Kidney (tissue), 14 donors: ENCODE measurements around the gene CTNNA2. TPM values are rescaled to one million over a fixed set of nuclear protein-coding genes. Genes with fewer than 3 reads are reported as not detected.

Experiments
- DNase-seq, 5 donors: peaks; one replicate each; pipeline ENCODE4 v3.0.0-alpha.2; 2013 to 2020
- FAIRE-seq: peaks from 2 replicates; lab custom pipeline; 2012; peaks lifted over from hg19 to GRCh38; lab: Jason Lieb, UNC
- H3K27ac ChIP-seq, 2 donors: one replicate each; pipeline ENCODE4 v1.7.0; 2013; ENCODE audit warnings: low read depth in 2 of 2, low read length in 2 of 2, inconsistent platforms in 1 of 2
- H3K27me3 ChIP-seq: one replicate; pipeline ENCODE4 v1.7.1; 2013; ENCODE audit warnings: low read length, inconsistent platforms; ENCODE audit not compliant: control insufficient read depth, insufficient read depth
- H3K36me3 ChIP-seq, 3 donors: one replicate each; pipeline versions ENCODE4 v1.7.0 to v1.7.1; 2013; ENCODE audit warnings: low read length in 3 of 3, control low read depth in 1 of 3, inconsistent platforms in 1 of 3; ENCODE audit not compliant: insufficient read depth in 3 of 3, control insufficient read depth in 2 of 3
- H3K4me1 ChIP-seq, 3 donors: one replicate each; pipeline versions ENCODE4 v1.7.0 to v1.7.1; 2013; ENCODE audit warnings: low read length in 3 of 3, inconsistent platforms in 1 of 3, low read depth in 1 of 3; ENCODE audit not compliant: control insufficient read depth in 2 of 3, insufficient read depth in 2 of 3
- H3K4me3 ChIP-seq, 3 donors: one replicate each; pipeline versions ENCODE4 v1.7.0 to v1.8.1; 2013; ENCODE audit warnings: low read length in 3 of 3, control low read depth in 1 of 3, inconsistent platforms in 1 of 3
- H3K9ac ChIP-seq, 3 donors: one replicate each; pipeline versions ENCODE4 v1.7.0 to v1.7.1; 2013; ENCODE audit warnings: low read length in 3 of 3, control low read depth in 1 of 3, inconsistent platforms in 1 of 3
- H3K9me3 ChIP-seq, 3 donors: one replicate each; pipeline versions ENCODE4 v1.7.0 to v1.7.1; 2013; ENCODE audit warnings: low read length in 3 of 3, control low read depth in 1 of 3, inconsistent platforms in 1 of 3; ENCODE audit not compliant: control insufficient read depth in 2 of 3, insufficient read depth in 1 of 3
- CTCF ChIP-seq: IDR thresholded peaks from 3 replicates; pipeline ENCODE4 v1.5.1; 2012; ENCODE audit warnings: mild to moderate bottlenecking, moderate library complexity, borderline replicate concordance; ENCODE audit not compliant: insufficient read depth; ENCODE audit errors: extremely low read depth
- intact Hi-C: fragments of 100-400 bp; cut with DNase I; formaldehyde crosslinking; loops from one replicate; pipeline ENCODE4 v1.11.1; 2022
- polyA plus RNA-seq: library from polyadenylated mRNA; stranded (reverse); fragments of 350-450 nt; fragmentation: Illumina TruSeq; extraction: RNeasy Lipid Tissue Mini Kit (QIAGEN cat#74804); gene quantifications from one replicate; pipeline ENCODE4 v1.2.3, GENCODE V29; 2014; ENCODE audit warnings: low read depth, low replicate concordance; ENCODE audit not compliant: insufficient read depth
- total RNA-seq: library from RNA; stranded (reverse); fragmentation: NEBNext Ultra II Directional; extraction: Animal tissue kit (Norgen Biotek cat#: 25700); gene quantifications from one replicate; pipeline ENCODE4 v1.2.1, GENCODE V29; 2021
- donor health status: control.
- donor health status: control.
- donor health status: control.
- donor health status: control.
- donor health status: control.
- donor health status: DM: yes; HTN: yes; CAD: no.
- donor health status: Normal renal cell carcinoma (clear cell type).

The CTNNA2 gene
- total and polyA plus RNA-seq, 2 donors from 2014 or later, result 0.47 TPM; not detected in 1

- no peaks in the 10 kb centered on the region for H3K27me3 ChIP-seq
- FAIRE-seq, result no peak
- H3K4me3 ChIP-seq, result no peak overlapping the region
- H3K9ac ChIP-seq, result no peak overlapping the region
- H3K9me3 ChIP-seq, result no peaks in the 10 kb centered on the region
- no peaks in the 10 kb centered on the region for H3K4me1 ChIP-seq
- no peak for TF ChIP-seq CTCF
- H3K36me3 ChIP-seq, result no peaks in the 10 kb centered on the region
- intact Hi-C loops, result no loop called here
- DNase-seq, result no peak
- no peak overlapping the region for H3K27ac ChIP-seq
Measured at GRCh38 chr2:79702905-79703304, 190.1 kb downstream of the CTNNA2 start.

- no peak for FAIRE-seq
- Histone ChIP-seq H3K9me3 (no peaks in the 10 kb centered on the region), H3K27ac (no peak overlapping the region), H3K9ac (no peak overlapping the region), H3K27me3 (no peaks in the 10 kb centered on the region), H3K4me3 (no peak overlapping the region), H3K4me1 (no peaks in the 10 kb centered on the region), H3K36me3 (no peaks in the 10 kb centered on the region)
- intact Hi-C loops, result no loop called here
- no peak for TF ChIP-seq CTCF
- no peak for DNase-seq
Measured at GRCh38 chr2:79711098-79711497, 198.2 kb downstream of the CTNNA2 start.

- no peaks in the 10 kb centered on the region for H3K27me3 ChIP-seq
- H3K9ac ChIP-seq, result no peak overlapping the region
- no peaks in the 10 kb centered on the region for H3K9me3 ChIP-seq
- intact Hi-C loops, result no loop called here
- H3K4me3 ChIP-seq, result no peak overlapping the region
- no peaks in the 10 kb centered on the region for H3K36me3 ChIP-seq
- FAIRE-seq (no peak), DNase-seq (no peak)
- no peaks in the 10 kb centered on the region for H3K4me1 ChIP-seq
- TF ChIP-seq CTCF, result no peak
- H3K27ac ChIP-seq, result no peak overlapping the region
Measured at GRCh38 chr2:79713131-79713785, 200.4 kb downstream of the CTNNA2 start.

GRCh38 chr2:79714283-79714682, 201.4 kb downstream of the CTNNA2 start:
- H3K27ac ChIP-seq, result no peak overlapping the region

More at GRCh38 chr2:79714283-79714682, 201.4 kb downstream of the CTNNA2 start:
- no peaks in the 10 kb centered on the region for H3K27me3 ChIP-seq
- FAIRE-seq (no peak), DNase-seq (no peak)
- H3K9ac ChIP-seq, result no peak overlapping the region
- no peak for TF ChIP-seq CTCF
- intact Hi-C loops, result no loop called here
- no peak overlapping the region for H3K4me3 ChIP-seq
- no peaks in the 10 kb centered on the region for H3K9me3 ChIP-seq
- H3K36me3 ChIP-seq, result no peaks in the 10 kb centered on the region
- H3K4me1 ChIP-seq, result no peaks in the 10 kb centered on the region
